Nephron (organoid): Measurements from ENCODE around the gene DNAAF3.
A peak's percentile ranks its signal among the peaks of the same experiment; 100 is the strongest.

Source experiments
- H3K27ac Mint-ChIP-seq, 3 experiments: 2 replicates each; pipeline ENCODE4 v1.8.0; 2020; ENCODE audit warnings: mixed read lengths in 3 of 3, mild to moderate bottlenecking in 2 of 3, moderate library complexity in 1 of 3
- H3K27me3 Mint-ChIP-seq: 2 replicates; pipeline ENCODE4 v1.8.0; 2021; ENCODE audit warnings: low read depth, mild to moderate bottlenecking, moderate library complexity, mixed read lengths
- H3K36me3 Mint-ChIP-seq: 2 replicates; pipeline ENCODE4 v1.8.0; 2020; ENCODE audit warnings: low read depth, mixed read lengths
- H3K4me1 Mint-ChIP-seq: 2 replicates; pipeline ENCODE4 v1.8.0; 2020; ENCODE audit warnings: mixed read lengths
- H3K4me3 Mint-ChIP-seq, 3 experiments: 2 replicates each; pipeline ENCODE4 v1.8.0; 2020; ENCODE audit warnings: mild to moderate bottlenecking in 3 of 3, mixed read lengths in 3 of 3, moderate library complexity in 2 of 3
- H3K9me3 Mint-ChIP-seq: 2 replicates; pipeline ENCODE4 v1.8.0; 2020; ENCODE audit warnings: mixed read lengths
- CTCF ChIP-seq, 3 experiments: fragments of 200-600 bp; sonication (generic); IDR thresholded peaks; one replicate each; pipeline ENCODE4 v1.5.0; 2021; ENCODE audit warnings: antibody characterized with exemption in 3 of 3; ENCODE audit not compliant: unreplicated experiment in 3 of 3

The DNAAF3 gene

GRCh38 chr19:55117663-55118391 lies 48.6 kb downstream of the DNAAF3 start:
- Mint-ChIP-seq H3K4me3 (peak overlapping the region; percentile 95 to 97 (median 95)), H3K36me3 (no peaks in the 10 kb centered on the region), H3K9me3 (no peaks in the 10 kb centered on the region), H3K4me1 (peaks cover 26% of the 10 kb centered on the region), H3K27ac (peak overlapping the region; percentile 82 to 94 (median 93)), H3K27me3 (no peaks in the 10 kb centered on the region)
- TF ChIP-seq CTCF (IDR thresholded peaks at IDR 0.05; ENCODE audit: unreplicated experiment in 3 of 3) = no peak

- Mint-ChIP-seq H3K4me3 (peak within 1 kb of the TSS; percentile 96 to 97 (median 97)), H3K27me3 (no peaks in the 10 kb centered on the region), H3K9me3 (no peaks in the 10 kb centered on the region), H3K4me1 (peaks cover 26% of the 10 kb centered on the region), H3K27ac (peak within 1 kb of the TSS; percentile 82 to 94 (median 93)), H3K36me3 (no peaks in the 10 kb centered on the region)
- no peak for TF ChIP-seq CTCF (IDR thresholded peaks at IDR 0.05; ENCODE audit: unreplicated experiment in 3 of 3)
These were observed 49.4 kb downstream of the DNAAF3 start, which contains the start of gene PPP1R12C for GRCh38 chr19:55116859-55117662. Gene PPP1R12C (minus strand): TSS chr19:55117637. CDS start chr19:55117543, 94 bp downstream.

- TF ChIP-seq CTCF (IDR thresholded peaks at IDR 0.05; ENCODE audit: unreplicated experiment in 3 of 3) = no peak
- peak overlapping the region; percentile 73 to 92 (median 89) for H3K27ac Mint-ChIP-seq
- H3K4me1 Mint-ChIP-seq = peaks cover 26% of the 10 kb centered on the region
- H3K9me3 Mint-ChIP-seq = no peaks in the 10 kb centered on the region
- peak overlapping the region; percentile 96 to 97 (median 97) for H3K4me3 Mint-ChIP-seq
- H3K36me3 Mint-ChIP-seq = no peaks in the 10 kb centered on the region
- H3K27me3 Mint-ChIP-seq = no peaks in the 10 kb centered on the region
These were observed 50.1 kb downstream of the DNAAF3 start for GRCh38 chr19:55116232-55116858.

- peak overlapping the region; percentile 96 to 97 (median 97) for H3K4me3 Mint-ChIP-seq
- no peak for TF ChIP-seq CTCF (IDR thresholded peaks at IDR 0.05; ENCODE audit: unreplicated experiment in 3 of 3)
- H3K27me3 Mint-ChIP-seq = no peaks in the 10 kb centered on the region
- H3K9me3 Mint-ChIP-seq = no peaks in the 10 kb centered on the region
- peak overlapping the region; percentile 73 to 92 (median 89) for H3K27ac Mint-ChIP-seq
- H3K36me3 Mint-ChIP-seq = no peaks in the 10 kb centered on the region
- H3K4me1 Mint-ChIP-seq = peaks cover 26% of the 10 kb centered on the region
These were observed 50.9 kb downstream of the DNAAF3 start for GRCh38 chr19:55115446-55116065.

- H3K27me3 Mint-ChIP-seq = no peaks in the 10 kb centered on the region
- H3K36me3 Mint-ChIP-seq = peaks cover 3% of the 10 kb centered on the region
- peak overlapping the region; percentile 73 to 94 (median 92) for H3K27ac Mint-ChIP-seq
- TF ChIP-seq CTCF (IDR thresholded peaks at IDR 0.05; ENCODE audit: unreplicated experiment in 3 of 3) = no peak
- H3K9me3 Mint-ChIP-seq = no peaks in the 10 kb centered on the region
- H3K4me1 Mint-ChIP-seq = peaks cover 26% of the 10 kb centered on the region
- H3K4me3 Mint-ChIP-seq = peak overlapping the region; percentile 96 to 97 (median 97)
These were observed 51.8 kb downstream of the DNAAF3 start for GRCh38 chr19:55114566-55115145.
